Stimulated activated CD4-positive, alpha-beta T cell treated with anti-CD3 and anti-CD28 coated beads, Interleukin-1b, Interleukin-23, amount 100 ng/mL, for 4 hours (primary cell): ENCODE data around the gene PRKAR2B.

Source experiments
- DNase-seq, 2 donors: peaks; one replicate each; pipeline ENCODE4 v3.0.0-alpha.2; 2020; ENCODE audit warnings: low read depth in 2 of 2

The PRKAR2B gene

DNA sequence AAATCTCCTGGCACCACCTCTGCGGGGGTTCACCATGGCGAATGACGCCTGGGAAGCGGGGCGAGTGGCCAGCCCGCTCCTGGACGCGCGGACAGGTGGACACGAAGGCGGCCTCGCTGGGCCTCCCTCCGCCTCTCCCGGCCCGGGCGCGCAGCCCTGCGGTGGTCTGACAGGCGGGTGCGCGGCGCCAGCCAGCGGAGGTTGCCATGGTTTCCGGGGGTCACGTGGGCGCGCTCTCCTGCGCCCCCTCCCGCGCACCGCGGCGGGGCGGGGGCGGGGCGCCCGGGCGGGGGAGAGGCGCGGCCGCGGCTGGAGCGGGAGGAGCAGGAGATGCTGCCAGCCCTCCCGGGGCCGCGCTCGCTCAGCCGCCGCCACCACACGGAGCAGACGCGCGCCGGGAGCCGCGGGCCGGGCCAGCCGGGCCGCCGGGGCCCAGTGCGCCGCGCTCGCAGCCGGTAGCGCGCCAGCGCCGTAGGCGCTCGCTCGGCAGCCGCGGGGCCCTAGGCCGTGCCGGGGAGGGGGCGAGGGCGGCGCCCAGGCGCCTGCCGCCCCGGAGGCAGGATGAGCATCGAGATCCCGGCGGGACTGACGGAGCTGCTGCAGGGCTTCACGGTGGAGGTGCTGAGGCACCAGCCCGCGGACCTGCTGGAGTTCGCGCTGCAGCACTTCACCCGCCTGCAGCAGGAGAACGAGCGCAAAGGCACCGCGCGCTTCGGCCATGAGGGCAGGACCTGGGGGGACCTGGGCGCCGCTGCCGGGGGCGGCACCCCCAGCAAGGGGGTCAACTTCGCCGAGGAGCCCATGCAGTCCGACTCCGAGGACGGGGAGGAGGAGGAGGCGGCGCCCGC, at the start of gene PRKAR2B:
Gene PRKAR2B, plus strand, starts transcription at position 359 of the 848 bp plus-strand sequence. Its CDS starts 203 bp downstream, at position 562.
- DNase-seq: peak; percentile 62 to 67

DNA sequence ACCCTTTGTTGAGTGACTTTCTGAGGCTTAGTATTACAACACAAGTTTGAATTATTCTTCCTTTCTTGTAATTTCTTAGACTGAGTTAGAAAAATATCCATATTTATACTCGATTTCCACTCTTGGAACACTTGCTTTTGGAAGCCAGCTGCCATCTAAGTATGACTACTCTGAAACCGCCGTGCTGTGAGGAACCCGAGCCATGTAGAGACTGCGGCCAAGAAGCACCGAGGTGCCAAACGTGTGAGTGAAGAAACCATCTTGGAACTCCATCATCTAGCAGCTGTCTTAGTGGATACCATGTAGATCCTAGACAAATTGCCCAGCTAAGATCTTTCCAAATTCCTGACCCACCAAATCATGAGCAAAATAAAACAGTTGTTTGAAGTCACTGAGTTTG, 49.7 kb upstream of the PRKAR2B start:
- DNase-seq: no peak

DNA sequence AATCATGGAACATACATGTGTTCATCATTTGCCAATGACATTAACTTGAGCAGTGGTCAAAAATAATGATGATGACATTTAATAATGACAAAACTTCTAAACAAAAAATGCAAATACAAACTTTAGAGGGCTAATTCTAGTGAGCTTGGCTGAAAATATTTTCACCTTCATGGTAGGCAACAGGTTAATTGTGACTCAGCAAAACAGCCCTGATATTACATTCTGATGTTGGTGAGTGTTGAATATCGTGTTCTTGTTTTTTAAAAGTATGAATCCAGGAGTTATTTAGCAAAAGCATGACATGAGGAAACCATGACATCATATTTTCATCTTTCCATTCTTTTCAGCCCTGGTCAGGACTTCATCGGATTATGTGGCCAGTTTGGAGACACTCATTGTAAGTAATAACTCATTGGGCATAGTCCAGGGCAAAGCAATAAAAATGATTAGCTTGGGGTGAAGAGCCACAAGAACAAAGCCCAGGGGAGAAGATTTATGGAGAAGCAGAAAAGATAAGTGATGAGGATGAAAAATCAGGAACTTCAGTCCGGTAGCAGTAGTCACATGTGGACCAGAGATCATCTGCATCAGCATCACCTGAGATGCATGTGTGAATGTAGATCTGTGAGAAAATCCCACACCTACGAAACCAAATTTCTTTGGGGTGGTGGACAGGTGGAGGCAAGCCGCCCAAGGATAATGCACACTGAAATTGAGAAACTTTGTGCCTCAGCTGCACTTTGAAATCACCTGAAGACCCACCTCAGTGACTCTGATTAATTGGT, 46.8 kb upstream of the PRKAR2B start:
- DNase-seq: no peak

DNA sequence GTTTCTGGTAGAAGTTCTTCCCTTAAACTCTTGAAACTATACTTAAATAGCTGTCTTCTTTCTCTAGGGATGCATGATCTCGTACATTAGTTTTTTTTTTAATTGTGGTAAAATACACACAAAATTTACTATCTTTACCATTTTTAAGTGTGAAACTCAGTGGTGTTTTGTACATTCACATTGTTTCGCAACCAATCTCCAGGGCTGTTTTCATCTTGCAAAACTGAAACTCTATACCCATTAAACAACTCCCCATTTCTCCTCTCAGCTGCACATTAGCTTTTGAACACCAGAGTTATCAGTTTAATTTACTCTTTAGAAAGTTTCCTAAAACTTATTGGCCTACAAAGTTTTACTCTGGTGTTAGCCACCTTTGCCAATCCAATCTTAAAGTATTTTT, 45.5 kb upstream of the PRKAR2B start:
- DNase-seq: no peak

DNA sequence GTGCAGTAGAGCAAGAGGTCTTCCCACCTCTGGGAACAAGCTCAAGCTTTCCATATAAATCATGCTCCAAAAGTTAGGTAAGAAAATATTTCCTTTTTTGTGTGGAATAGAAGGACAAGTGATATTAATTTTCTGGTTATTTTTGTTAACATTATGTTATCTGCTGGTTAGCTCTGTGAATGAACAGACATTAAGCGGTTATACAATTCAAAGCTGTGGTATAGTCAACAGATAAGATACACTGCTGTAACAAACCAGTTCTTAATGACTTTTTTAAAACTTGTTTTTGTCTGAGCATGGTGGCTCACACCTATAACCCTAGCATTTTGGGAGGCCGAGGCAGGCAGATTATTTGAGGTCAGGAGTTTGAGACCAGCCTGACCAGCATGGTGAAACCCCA, 43.0 kb upstream of the PRKAR2B start:
- no peak for DNase-seq

DNA sequence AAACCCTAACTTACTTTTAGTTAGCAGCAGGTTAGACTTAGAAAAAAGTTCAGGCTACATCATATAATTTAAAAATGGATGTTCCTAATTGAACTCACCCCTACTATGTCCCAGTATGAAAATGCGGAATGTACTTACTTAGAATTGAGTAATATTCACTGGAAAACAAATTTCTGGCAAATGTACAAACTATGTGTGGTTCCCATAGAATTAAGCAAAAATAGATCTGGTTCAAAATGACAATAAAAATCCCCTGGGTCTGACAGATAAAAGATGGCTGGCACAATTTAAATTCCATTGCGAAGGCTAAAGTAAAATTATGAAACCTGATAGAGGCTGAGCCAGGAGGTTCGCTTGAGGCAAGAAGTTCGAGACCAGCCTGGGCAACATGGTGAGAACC, 42.4 kb upstream of the PRKAR2B start:
- no peak for DNase-seq

DNA sequence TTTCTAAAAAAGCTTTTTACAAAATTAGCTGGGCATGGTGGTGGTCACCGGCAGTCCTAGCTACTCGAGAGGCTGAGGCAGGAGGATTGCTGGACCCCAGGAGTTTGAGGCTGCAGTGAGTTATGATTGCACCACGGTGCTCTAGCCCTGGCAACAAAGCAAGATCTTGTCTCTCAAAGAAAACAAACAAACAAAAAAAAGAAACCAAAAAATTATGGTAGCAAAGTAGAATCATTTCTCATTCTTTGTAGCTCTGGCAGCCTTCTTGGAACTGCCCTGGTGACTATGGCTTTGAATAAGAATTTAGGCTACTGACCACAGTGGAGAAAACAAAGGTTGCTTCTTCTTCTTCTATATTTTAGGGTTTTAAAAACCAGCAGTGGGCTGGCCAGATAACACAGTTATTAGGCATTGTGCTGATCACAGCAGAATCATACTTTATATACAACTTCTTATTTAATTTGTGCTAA, 41.9 kb upstream of the PRKAR2B start:
- DNase-seq: no peak

DNA sequence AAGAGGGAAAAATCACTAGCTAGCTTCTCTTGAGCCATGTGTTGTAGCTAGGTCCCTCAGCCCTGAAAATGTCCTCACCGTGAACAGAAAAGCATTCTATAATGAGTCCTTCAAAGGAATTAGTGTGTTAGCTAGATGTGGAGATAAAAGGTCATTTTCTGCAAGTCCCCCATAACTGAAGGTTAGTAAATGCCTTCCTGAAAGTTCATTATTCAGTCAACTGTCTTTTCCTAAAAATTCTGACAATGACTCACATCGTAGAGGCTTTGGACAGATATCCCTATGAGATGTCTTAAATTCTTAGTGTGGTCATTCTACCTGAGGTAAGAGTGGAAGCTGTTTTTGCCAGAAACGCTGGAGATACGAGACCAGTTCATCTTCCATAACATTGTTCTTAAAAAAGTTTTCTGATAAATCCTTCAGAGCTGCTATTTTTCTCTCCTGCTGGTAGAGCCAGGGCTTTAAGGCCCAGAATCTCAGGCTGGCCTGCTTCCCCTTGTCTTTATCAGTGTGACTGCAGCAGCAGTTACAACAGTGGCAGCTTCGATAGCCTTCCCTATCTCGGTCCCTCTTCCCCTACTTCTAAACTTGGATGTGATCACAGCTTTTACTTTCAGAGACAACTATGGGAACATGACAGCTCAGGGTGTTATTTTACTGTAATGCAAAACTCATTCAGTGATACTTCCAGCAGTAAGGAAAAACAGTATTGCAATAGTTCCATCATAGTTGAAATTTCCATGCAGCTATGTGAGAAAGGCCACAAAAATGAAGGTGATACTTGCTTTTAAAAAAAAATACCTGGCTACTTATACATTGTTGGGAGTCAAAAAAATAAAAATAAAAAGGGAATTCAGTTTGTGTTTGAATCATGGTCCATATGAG, 37.3 kb upstream of the PRKAR2B start:
- DNase-seq: no peak

DNA sequence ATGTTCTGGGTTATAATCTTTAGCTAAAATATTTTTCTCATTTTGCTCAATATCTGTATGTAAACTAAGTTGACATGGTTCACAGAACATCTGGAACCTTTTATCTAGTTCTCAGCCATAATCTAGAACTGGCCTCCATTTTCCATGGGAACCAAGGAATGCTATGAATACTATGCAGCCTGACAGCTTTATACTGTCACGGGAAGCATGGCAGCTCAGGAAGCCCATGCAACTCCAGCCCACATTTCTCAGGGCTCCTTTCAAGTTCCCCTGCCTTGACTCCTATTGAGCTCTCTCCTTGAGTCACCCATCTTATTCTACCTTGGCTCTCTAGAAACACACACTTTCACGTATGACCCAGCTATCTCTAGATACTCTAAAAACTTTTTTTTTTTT, 36.6 kb upstream of the PRKAR2B start:
- DNase-seq: no peak

DNA sequence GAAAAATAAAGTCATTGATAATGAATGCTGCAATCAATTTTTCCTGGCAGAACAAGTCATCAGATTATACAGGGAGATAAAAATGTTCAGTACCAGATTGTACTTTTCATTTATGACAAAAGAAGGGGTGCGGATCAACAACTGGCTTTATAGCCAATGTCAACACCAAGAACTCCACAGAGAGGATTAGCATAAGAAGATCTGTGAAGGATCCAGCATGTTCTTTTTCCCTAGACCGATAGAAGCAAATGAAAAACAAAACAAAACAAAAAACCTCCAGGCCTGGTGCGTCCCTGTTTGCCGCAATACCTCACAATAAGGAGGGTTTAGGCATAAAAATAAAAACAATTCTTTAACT, 34.7 kb upstream of the PRKAR2B start:
- DNase-seq: no peak

DNA sequence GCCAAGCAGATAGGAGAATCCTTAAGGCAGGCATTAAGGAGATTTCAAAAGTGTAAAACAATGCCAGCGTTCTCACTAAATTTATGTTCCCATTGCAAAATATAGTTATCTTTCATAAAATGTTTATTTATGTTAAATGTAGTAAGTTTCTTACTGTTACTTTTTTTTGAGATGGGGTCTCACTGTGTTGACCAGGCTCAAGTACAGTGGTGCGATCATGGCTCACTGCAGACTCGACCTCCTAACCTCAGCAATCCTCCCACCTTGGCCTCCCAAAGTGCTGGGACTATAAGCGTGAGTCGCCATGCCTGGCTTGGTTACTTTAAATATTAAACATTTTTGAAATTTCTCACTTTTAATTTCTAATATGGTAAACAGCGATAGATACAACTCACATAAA, 31.8 kb upstream of the PRKAR2B start:
- no peak for DNase-seq

DNA sequence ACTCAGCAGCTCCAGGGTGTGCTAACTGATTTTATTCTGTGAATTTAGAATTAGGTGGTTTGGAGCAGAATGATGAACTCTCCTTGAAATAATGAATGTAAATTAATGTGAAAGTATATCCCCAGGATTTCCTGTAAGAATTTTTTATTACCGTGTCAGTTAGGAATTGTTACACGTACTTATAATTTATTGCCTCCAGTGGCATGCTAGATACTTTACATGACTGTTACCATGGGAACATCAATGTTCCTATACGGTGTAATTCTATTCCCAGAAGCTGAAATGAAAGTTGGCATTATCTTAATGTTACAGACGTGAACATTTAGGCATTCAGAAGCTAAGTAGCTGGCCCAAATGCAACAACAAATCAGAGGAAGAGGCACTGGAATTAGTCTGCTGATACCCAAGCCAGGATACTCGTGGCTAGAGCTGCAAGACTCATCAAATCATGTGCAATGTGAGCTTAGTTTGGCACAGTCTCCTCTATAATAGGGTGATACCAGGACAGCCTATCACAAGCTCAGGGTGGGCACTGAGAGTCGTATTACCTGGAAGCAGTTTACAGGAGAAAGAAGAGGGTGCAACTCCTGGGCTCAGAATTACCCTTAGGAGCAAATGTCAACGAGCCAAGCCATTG, 30.0 kb upstream of the PRKAR2B start:
- no peak for DNase-seq

DNA sequence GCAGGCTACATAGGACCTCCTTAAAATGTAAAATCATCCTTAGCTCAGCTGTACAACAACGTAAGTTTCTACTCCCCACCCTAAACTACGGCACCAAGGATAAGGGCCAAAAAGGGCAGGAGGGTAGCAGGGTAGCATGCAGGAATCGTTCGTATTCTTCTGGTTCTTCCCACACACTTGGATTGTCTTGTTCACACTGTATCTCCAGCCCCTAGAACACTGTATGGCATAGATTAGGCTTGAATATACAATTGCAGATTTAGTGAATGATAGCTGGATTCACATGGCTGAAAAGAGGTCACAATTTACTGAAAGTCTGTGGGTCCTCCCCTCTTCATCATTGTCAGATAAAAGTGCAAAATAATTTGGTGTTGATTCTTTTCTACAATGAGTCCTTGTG, 28.2 kb upstream of the PRKAR2B start:
- no peak for DNase-seq

DNA sequence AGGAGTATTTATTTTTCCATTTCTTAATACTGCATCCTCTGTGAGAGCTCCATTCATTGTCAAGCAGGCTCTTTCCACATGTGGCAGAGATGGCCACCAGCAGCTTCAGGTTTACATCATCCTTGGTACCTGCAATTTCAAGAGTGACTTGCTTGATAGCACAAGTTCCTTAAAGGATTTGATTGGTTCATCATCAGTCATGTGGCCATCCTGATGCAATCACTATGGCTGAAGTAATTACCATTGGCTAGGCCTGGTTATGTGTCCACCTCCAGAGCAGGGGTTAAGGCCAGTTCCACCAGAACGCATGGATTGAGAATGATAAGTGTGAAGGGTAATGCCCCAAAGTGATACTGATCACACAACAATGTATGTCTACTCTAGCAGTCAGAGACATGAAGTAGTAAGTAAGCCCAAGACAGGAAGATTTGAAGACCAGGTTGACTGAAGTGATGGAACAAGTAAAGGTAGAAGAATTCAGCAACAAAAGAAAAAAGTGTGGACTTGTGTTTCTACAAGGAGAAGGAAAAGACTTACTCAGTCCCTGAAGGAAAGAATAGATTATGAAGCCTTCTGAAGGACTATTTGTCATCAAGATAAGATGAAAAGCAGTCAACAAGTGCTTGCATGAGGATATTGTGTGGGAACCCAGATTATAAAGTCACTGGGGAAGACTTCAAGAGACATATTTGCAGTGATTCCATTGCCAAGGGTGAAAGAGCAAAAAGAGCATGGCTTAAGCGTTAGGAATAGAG, 26.4 kb upstream of the PRKAR2B start:
- no peak for DNase-seq

DNA sequence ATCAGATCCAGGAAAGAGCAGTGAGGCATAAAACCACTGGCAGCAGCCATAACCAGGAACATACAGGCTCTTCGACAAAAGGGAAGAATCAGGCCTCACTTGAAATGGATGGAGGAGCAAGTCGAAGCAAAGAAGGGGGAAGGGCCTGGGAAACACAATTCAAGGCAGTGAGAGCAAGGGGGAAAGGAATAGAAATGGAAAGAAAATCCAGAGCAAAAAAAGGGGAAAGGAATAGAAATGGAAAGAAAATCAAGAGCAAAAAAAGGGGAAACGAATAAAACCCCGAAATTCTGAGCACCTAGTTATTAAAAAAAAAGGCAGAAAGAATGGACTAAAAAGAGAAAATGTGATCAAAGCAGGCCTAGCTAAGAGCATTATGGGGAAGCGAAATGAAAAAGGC, 24.1 kb upstream of the PRKAR2B start:
- DNase-seq: no peak

DNA sequence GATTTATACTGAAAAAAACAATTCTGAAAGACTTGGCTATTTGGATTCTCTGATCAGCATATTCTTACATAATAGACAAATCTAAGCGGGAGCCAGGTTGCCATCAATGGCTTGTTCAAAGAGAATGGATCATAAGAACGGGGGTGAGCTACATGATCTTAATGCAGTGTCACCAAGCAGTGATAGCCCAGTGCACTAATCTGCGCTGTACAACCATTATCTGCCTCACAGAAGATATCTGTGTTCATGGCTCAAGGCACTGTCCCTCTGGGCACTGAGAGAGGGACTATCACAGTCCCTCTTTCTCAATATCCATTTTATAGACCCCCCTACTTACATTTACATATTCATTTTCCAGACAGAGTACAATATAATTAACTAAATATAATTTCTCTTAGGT, 22.9 kb upstream of the PRKAR2B start:
- no peak for DNase-seq

DNA sequence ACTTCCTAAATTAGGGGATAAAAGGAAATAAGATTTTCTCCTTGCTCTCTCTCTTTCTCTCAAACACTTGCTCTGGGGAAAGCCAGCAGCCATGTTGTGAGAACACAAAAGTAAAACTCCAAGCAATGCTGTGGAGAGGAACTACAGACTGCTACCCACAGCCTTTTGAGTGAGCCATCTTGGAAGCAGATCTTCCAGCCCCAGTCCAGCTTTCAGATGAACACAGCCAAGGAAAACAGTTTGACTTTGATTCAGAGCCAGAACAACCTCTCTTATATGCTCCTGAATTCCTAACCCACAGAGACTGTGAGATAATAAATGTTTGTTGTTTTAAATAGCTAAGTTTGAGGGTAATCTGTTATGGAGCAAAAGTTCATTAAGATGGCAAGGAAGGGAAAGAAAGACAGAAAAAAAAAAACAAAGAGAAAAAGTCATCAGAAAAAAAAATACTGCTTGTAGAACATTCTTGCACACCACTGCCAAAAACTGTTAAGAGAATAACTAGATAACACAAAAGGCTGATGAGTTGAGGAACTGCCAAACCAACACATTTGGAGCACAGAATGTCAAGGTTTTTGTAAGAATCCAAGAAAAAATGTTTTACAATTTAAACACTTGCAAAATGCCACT, 20.9 kb upstream of the PRKAR2B start:
- no peak for DNase-seq

DNA sequence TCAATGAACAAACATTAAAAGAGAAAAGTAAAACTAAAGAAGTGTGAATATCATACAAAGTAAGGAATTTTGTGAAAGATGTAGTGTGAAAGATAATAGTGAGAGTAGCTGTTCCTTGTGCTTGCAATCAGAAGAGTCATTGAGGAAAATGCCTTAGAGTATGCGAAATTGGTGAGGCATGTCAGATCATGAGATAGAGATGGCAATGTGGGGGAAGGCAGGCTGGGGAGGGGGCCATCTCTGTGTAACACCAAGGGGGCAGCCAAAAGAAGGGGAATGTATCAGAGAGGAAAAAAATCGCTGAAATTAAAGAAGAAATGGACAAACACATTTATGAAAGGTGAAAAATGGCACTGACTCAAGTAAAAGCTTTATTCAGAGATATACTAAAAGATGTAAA, 19.6 kb upstream of the PRKAR2B start:
- no peak for DNase-seq

DNA sequence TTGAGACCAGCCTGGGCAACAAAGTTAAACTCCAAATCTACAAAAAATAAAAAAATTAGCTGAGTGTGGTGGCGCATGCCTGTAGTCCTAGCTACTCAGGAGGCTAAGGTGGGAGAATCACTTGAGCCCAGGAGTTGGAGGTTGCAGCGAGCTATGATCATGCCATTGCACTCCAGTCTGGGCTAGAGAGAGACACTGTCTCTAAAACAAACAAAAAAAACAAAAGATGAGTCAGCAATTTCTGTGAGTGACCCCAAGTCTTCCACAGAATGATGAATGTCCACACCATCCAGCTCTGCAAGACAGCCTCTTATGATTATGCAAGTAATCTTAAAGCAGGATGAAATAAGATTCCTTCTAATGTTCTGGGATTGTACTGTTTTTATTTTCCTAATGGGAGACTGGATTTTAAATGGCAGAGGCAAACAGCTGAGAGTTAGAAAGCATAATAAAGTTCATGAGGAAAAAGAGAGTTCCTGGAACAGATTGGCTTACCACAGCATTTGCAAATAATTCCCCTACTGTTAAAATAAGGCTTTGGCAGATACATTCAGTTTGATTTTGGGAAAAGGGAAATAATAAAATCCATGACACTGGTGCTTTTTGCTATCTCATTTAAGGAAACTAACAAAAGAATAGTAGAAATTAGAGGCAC, 18.9 kb upstream of the PRKAR2B start:
- DNase-seq: no peak

DNA sequence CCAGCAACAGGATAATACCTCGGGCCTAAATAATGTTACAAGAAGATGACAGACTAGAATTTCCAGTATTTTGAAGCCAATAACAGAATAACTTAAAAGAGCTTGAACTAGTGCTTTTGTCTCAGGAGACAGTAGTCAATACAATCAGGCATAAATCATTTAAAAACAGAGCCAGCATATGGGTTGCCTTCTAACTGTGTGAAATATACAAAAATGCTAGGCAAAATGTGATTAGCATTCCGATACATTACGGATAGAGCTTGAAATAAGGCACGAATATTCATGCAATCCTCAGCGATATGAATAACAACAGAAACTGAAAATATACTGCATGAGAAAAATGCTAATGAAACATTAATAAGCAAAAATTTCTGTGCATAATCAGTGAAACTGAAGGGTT, 18.3 kb upstream of the PRKAR2B start:
- DNase-seq: no peak
